Stimulated activated naive CD4-positive, alpha-beta T cell (primary cell): ENCODE data around the gene COL27A1.
A peak's percentile ranks its signal among the peaks of the same experiment; 100 is the strongest.

Source experiments
- DNase-seq, 6 experiments: peaks; one replicate each; lab custom pipeline; 2025; lab: John Stamatoyannopoulos, UW

COL27A1 gene

GRCh38 chr9:114248299-114248707, 93.0 kb downstream of the COL27A1 start:
- no peak for DNase-seq

- no peak for DNase-seq
Observed at GRCh38 chr9:114249424-114250234, 94.3 kb downstream of the COL27A1 start.

- DNase-seq, result no peak
Observed at GRCh38 chr9:114250235-114250568, 94.9 kb downstream of the COL27A1 start.

GRCh38 chr9:114250648-114251047, 95.3 kb downstream of the COL27A1 start:
- no peak for DNase-seq

GRCh38 chr9:114252394-114252793, 97.1 kb downstream of the COL27A1 start:
- no peak for DNase-seq

GRCh38 chr9:114256827-114257328, 101.5 kb downstream of the COL27A1 start:
- no peak for DNase-seq

GRCh38 chr9:114258218-114258617, 102.9 kb downstream of the COL27A1 start:
- DNase-seq, result no peak

- no peak for DNase-seq
Observed at GRCh38 chr9:114258866-114259797, 103.8 kb downstream of the COL27A1 start.

- no peak for DNase-seq
Observed at GRCh38 chr9:114259798-114260523, 104.6 kb downstream of the COL27A1 start.

GRCh38 chr9:114261026-114261425, 105.7 kb downstream of the COL27A1 start:
- DNase-seq, result no peak

- no peak for DNase-seq
Observed at GRCh38 chr9:114261987-114262386, 106.7 kb downstream of the COL27A1 start.

- no peak for DNase-seq
Observed at GRCh38 chr9:114263853-114264510, 108.6 kb downstream of the COL27A1 start.

GRCh38 chr9:114264806-114265550, 109.6 kb downstream of the COL27A1 start:
- DNase-seq, result no peak

- DNase-seq, result no peak
Observed at GRCh38 chr9:114266969-114267368, 111.6 kb downstream of the COL27A1 start.

GRCh38 chr9:114269023-114269422, 113.7 kb downstream of the COL27A1 start:
- no peak for DNase-seq

GRCh38 chr9:114270120-114270975, 115.0 kb downstream of the COL27A1 start:
- DNase-seq, result no peak

- peak in 1 of 6 experiments; percentile 3 for DNase-seq
Observed at GRCh38 chr9:114271556-114272510, 116.5 kb downstream of the COL27A1 start.

GRCh38 chr9:114272739-114273431, 117.5 kb downstream of the COL27A1 start:
- DNase-seq, result no peak
